Stimulated activated CD8-positive, alpha-beta memory T cell treated with anti-CD3 and anti-CD28 coated beads, Interleukin-7, amount 100 ng/mL, for 48 hours (primary cell): ENCODE measurements around the gene HNF1B.
A peak's percentile ranks its signal among the peaks of the same experiment; 100 is the strongest.

Experiments
- DNase-seq, 2 donors: peaks; one replicate each; pipeline ENCODE4 v3.0.0-alpha.2; 2020; ENCODE audit warnings: low read depth in 1 of 2; ENCODE audit errors: extremely low read depth in 1 of 2

HNF1B gene

GRCh38 chr17:37674511-37674910 lies 70.3 kb downstream of the HNF1B start:
- no peak for DNase-seq

GRCh38 chr17:37673386-37673785 lies 71.5 kb downstream of the HNF1B start:
- no peak for DNase-seq

GRCh38 chr17:37672548-37673078 lies 72.2 kb downstream of the HNF1B start:
- no peak for DNase-seq

GRCh38 chr17:37671824-37672547 lies 72.9 kb downstream of the HNF1B start:
- no peak for DNase-seq

DNA sequence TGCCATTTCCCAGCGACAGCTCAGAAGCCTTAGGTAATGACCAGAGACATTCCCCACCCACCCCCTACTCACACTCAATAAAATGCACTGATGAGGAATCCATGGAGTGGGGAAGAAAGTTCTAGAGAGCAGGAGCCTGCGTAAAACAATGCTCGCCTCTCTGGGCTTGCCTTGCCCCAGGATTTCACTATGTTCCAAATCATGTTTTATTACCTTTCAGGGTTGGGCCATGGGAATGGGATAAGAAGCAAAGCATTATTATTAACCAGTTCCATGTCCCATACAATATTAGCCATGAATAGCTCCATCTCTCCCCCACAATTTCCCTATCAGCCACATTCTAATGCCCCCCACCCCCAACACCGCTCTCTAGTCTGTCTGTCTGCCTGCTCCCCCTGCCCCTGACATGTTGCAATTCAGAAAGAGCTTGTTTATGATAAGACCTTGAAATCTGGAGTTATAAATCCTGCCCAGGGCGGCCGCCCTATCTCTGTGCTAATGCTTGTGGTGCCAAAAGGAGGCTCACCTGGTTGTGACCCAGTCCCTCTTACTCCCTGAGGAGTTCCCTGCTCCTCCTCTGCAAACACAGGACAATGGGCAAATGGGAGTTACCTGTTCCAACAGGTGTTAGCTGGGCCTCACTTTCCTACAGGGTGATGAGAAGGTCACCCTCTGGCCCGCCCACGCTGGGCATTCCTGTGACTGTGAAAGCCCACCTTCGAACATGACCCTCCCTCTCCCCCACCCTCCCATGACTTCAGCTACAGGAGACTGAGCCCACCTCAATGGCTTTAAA lies 73.6 kb downstream of the HNF1B start:
- no peak for DNase-seq

DNA sequence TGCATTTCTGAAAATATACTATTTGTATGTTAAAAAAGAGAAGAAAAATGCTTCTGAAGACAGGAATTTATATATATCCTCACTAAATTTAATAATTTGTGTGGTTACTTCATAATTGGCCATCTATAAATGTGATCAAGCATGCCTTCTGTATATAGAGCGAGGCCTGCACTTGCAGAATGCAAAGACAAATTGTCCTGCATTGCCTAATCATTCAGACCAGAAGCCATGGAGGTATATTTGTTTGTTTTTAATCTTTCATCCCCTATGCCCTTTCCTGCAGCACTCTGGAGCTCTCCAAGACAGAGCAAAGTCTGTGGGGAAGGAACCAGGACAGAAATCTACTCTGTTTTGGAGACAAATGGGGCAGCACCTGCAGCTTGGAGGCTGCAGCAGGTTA lies 77.8 kb downstream of the HNF1B start:
- DNase-seq: no peak

DNA sequence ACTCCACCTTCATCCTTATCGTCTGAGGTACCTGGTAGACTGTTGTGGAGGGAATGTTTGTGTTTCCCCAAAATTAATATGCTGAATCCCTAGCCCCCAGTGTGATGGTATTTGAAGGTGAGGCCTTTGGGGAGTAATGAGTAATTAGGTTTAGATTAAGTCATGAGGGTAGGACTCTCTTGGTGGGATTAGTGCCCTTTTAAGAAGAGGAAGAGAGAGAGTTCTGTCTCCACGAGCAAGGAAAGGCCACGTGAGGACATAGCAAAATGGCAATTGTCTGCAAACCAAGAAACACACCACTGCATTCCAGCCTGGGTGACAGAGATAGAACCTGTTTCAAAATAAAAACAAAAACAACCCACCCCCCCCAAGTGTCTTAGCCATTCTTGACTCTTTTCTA lies 80.6 kb downstream of the HNF1B start:
- no peak for DNase-seq

GRCh38 chr17:37662353-37662752 lies 82.5 kb downstream of the HNF1B start:
- no peak for DNase-seq

DNA sequence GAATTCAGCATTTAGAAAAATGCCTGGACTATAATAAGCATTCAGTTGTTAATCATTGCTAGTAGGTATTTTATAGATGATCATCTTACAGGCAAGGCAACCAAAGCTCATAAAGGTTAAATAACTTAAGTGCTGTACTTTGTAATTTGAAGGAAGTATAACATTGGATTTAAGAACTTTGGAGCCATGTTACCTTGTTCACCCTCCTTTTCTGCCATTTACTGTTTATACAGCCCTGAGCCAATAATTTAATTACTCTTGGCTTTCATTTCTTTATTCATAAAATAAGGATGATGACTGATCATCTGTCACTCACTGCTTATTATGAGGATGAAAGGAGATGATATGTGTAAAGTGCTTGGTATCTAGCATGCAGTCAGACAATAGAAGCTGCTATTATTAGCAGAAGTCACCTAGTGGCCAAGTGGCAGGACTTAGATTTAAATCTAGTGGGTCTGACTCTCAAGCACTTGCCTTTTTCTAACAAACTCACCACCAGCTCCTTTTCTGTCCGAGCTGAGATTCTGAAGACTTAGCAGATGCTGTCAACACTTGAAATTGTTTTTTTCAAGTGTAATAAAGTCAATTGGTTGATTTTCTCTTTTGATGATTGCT lies 83.4 kb downstream of the HNF1B start:
- DNase-seq: no peak

- no peak for DNase-seq
Observed at GRCh38 chr17:37659925-37660324, 84.9 kb downstream of the HNF1B start.

- no peak for DNase-seq
Observed at GRCh38 chr17:37657202-37657601, 87.7 kb downstream of the HNF1B start.

GRCh38 chr17:37651849-37652248 lies 93.0 kb downstream of the HNF1B start:
- no peak for DNase-seq

GRCh38 chr17:37650419-37651003 lies 94.3 kb downstream of the HNF1B start:
- DNase-seq: no peak

DNA sequence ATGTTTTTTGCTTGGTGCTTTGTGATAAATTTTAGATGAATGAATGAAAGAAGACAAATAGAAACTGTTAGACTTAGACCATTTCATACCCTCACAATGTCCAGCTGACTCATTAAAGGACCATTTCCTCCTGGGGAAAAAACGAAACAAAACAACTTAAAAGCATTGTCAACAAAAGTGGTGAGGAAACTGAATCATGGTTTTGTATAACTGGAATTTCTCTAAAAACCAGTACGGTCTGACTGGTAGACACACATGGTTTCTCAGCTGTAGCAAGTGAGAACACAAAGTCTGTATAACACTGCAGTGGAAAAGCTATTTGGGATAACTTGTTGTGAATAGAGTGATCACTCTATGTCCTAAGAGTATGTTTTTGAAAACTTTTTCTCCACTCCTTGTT lies 96.3 kb downstream of the HNF1B start:
- no peak for DNase-seq

DNA sequence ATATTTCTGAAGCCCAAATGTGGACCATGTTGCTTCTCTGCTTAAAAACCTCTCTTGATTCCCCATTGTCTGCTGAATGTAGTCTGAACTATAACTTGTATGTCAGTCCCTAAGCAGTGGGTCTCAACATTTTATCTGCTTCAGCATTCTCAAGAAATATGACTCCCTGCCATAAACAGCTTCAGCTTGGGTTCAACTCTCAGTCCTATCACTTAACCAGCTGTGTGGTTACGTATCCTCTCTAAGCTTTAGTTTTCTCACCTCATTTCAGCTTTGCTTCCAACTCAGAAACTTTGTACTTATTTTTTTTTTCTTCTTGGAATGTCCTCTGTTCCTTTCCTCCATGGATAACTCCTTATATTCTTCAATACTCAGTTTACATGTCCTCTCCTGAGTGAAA lies 97.0 kb downstream of the HNF1B start:
- DNase-seq: no peak

GRCh38 chr17:37643869-37644268 lies 101.0 kb downstream of the HNF1B start:
- no peak for DNase-seq

DNA sequence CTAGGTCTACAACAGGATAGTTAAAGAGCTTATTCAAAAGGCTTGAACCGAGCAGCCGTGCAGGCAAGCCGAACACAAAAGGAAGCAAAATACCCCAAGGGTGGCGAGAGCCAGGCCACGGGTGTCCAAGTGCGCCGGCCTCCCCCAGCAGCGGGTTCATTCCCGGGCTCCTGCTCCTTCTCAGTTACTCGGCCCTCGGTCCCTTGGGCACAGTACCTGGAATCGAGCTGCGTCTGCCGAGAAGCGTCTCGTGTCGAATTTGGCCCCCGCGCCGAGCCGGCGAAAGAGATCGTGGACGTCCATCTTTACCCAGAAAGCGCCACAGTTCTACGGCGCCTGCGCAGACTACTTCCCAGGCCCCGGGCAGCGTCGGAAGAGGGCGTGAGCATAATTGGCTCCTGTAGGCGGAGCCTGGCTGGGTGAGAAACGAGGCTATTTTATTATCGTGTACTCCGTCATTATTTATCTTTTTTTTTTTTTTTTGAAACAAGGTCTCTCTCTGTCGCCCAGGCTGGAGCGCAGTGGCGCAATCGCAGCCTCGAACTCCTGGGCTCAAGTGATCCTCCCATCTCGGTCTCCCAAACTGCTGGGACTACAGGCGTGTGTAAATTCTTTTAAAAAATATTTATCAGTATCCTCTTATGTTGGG lies 101.6 kb downstream of the HNF1B start, which contains the start of gene DDX52:
Gene DDX52 (minus strand): TSS at position 329 of the 649 bp plus-strand sequence. CDS start 26 bp downstream, at position 303.
- DNase-seq: peak; percentile 69 to 78

DNA sequence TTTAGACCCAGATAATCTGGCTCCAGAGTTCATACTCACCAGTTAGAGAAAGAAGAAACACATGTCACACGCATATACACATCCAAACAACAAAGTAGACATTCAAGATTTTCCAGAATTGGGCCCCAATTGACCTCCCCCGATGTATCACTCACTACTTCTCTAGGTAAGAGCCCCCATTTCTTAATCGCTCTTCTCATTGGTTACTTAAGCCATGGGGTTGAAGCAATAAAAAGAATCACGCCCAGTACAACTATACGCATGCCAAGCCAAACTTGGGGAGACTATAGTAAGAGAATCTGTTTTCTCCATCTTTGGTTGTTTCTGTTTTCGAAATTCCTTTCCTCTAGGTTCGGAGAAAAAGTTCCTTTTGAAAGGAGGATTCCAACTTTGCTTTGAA lies 102.2 kb downstream of the HNF1B start:
- no peak for DNase-seq

- no peak for DNase-seq
Observed at GRCh38 chr17:37640015-37640414, 104.8 kb downstream of the HNF1B start.

- no peak for DNase-seq
Observed at GRCh38 chr17:37637956-37638355, 106.9 kb downstream of the HNF1B start.
